Heart left ventricle (tissue), 13 donors: ENCODE data around the gene MINK1.

ENCODE experiments used
- POLR2A ChIP-seq, 2 donors: fragments of 450-650 bp; IDR thresholded peaks; one replicate each; pipeline ENCODE4 v1.6.1; 2017; ENCODE audit warnings: antibody characterized with exemption in 2 of 2, mild to moderate bottlenecking in 2 of 2, moderate library complexity in 2 of 2
- TF ChIP-seq, protein P1 (sequence below), 12 donors: fragments of 200-600 bp; sonication (generic) in 4 of 12; IDR thresholded peaks; one replicate each; pipeline versions ENCODE4 v1.5.0 to v1.8.0; 2018 to 2022; ENCODE audit warnings: antibody characterized with exemption in 12 of 12, mild to moderate bottlenecking in 5 of 12
- donor health status: ischemic (EF 13 %, LVEDD 7.1; RV severe dilation, severe dysfunction).
- donor health status: DM: no; HTN: yes; CAD: no.
- donor health status: DM: no; HTN: no; CAD: no.
- donor health status: ischemic (EF 25% LVEDD 6.9; RV normal size, moderate dysfunction).
- donor health status: ischemic (EF 25% LVEDD 5.7; RV mildly dilated, moderate dysfunction).
- donor health status: ischemic (EF 35%, LVEDD 5.7; RV mildly dilated, moderate dysfunction).
- donor health status: nonischemic (EF 11% LVEDD 7.7; RV severe dilation, severe dysfunction).
- donor health status: DM: yes; HTN: yes; CAD: no.
- donor health status: PGD.
- donor health status: ischemic (EF 29% LVEDD 5.4; RV normal size, mild dysfunction).
- donor health status: nonischemic (EF 23%, LVEDD 6.1; RV moderate dilation, normal function).

DNA sequence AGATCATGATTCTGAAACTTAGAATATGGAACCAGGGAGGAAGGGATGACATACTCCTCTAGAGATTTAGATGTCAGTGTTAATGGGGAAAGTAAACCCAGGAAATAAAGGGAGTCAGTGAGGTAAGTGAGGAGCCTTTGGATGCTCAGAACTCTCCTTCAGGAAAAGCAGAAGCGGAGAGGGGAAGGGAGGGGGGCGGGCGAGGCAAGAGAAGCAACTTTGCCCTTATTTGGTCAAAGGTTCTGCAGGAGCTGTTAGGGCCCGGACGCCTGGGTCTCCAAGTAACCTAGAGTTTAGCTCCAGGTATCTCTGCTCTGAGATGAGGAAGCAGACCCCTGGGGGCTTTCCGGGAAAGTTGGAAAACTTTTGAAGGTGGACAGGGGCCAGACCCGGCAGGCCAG is 113.9 kb downstream of the MINK1 start:
- TF ChIP-seq POLR2A (IDR thresholded peaks at IDR 0.05), result no peak
- TF ChIP-seq, protein P1, sequence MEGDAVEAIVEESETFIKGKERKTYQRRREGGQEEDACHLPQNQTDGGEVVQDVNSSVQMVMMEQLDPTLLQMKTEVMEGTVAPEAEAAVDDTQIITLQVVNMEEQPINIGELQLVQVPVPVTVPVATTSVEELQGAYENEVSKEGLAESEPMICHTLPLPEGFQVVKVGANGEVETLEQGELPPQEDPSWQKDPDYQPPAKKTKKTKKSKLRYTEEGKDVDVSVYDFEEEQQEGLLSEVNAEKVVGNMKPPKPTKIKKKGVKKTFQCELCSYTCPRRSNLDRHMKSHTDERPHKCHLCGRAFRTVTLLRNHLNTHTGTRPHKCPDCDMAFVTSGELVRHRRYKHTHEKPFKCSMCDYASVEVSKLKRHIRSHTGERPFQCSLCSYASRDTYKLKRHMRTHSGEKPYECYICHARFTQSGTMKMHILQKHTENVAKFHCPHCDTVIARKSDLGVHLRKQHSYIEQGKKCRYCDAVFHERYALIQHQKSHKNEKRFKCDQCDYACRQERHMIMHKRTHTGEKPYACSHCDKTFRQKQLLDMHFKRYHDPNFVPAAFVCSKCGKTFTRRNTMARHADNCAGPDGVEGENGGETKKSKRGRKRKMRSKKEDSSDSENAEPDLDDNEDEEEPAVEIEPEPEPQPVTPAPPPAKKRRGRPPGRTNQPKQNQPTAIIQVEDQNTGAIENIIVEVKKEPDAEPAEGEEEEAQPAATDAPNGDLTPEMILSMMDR (IDR thresholded peaks at IDR 0.05), result no peak
